ENCODE data around the gene DYNLRB1. TPM values are rescaled to one million over a fixed set of nuclear protein-coding genes. Genes with fewer than 3 reads are reported as not detected.
A peak's percentile ranks its signal among the peaks of the same experiment; 100 is the strongest.

The DYNLRB1 gene
- total and polyA plus RNA-seq, 2 of the 13 experiments (the other 11 are each of a cell fraction or from before 2014, with no cell fraction given): 140 to 244 TPM

- TF ChIP-seq MAFK (conservative IDR thresholded peaks at IDR 0.05 in 1 of 2, IDR thresholded peaks at IDR 0.05 in 1 of 2; ENCODE audit: low read length in 2 of 2) (peak; percentile 58 to 59; a peak in 3 of 4 replicates), ARNT2 (CRISPR knock-in tag; IDR thresholded peaks at IDR 0.05; ENCODE audit: low read depth) (no peak), ZBTB8A (CRISPR knock-in tag; IDR thresholded peaks at IDR 0.05; ENCODE audit: borderline replicate concordance, low read depth) (no peak), MLLT10 (CRISPR knock-in tag; IDR thresholded peaks at IDR 0.05) (no peak), MAFF (IDR thresholded peaks at IDR 0.05; ENCODE audit: low read depth, low read length) (peak; percentile 24; the same call in 1 of the 2 replicates)
- Histone ChIP-seq H3K27me3 (ENCODE audit: control insufficient read depth in 1 of 2, insufficient read depth in 2 of 2, low read length in 2 of 2) (no peaks in the 10 kb centered on the region), H3K9me3 (ENCODE audit: low read length) (no peaks in the 10 kb centered on the region), H3K27ac (ENCODE audit: extremely low read length, insufficient read depth, low read length) (no peak overlapping the region), H4K20me1 (ENCODE audit: insufficient read depth, low read length) (no peaks in the 10 kb centered on the region; the same call in 1 of the 2 replicates), H3K79me2 (ENCODE audit: insufficient read depth, low read length) (no peaks in the 10 kb centered on the region), H2AFZ (ENCODE audit: low read length) (no peak overlapping the region), H3K4me3 (replicated peaks in 1 of 3; ENCODE audit: insufficient read depth in 1 of 3, low read depth in 2 of 3, low read length in 3 of 3) (no peak overlapping the region), H3K4me2 (ENCODE audit: low read depth, low read length) (no peak overlapping the region), H3K9ac (ENCODE audit: insufficient read depth, low read depth, low read length) (no peak overlapping the region), H3K36me3 (replicated peaks in 1 of 2; ENCODE audit: control insufficient read depth in 1 of 2, insufficient read depth in 2 of 2, low read length in 2 of 2) (peaks cover 30 to 86% of the 10 kb centered on the region in 2 experiments), H3K4me1 (ENCODE audit: insufficient read depth, low read length) (0 out of 2 replicates have a peak, but pooled peaks cover 9% of the 10 kb centered on the region)
- ChIA-PET CTCF (ENCODE audit: low intra/inter-chr PET ratio, low total read pairs) (no interaction called here), POLR2A (interaction anchor here (1.4 kb wide), 1 partner anchor 31 kb away, joined by 5 read pairs; the partner anchor contains the start of gene DYNLRB1)
- whole genome bisulfite sequencing (ENCODE audit: low lambda C conversion rate): 92% methylated on average over 4 of the region's 4 CpGs
- in situ Hi-C loops (cut with HindIII; ENCODE audit: extremely low pct_ligation_motif_present, low pct_unique_long_range_greater_than_20kb) (no loop called here), intact Hi-C loops (cut with micrococcal nuclease; ENCODE audit: unreplicated experiment) (no loop called here)
- BruUV-seq (replicated peaks): no TSS peak
- ATAC-seq: no peak
- no peak for FAIRE-seq
- no peak for DNase-seq (ENCODE audit: low spot score)
Observed at GRCh38 chr20:34485068-34485634, 31.1 kb upstream of the DYNLRB1 start.

DNA sequence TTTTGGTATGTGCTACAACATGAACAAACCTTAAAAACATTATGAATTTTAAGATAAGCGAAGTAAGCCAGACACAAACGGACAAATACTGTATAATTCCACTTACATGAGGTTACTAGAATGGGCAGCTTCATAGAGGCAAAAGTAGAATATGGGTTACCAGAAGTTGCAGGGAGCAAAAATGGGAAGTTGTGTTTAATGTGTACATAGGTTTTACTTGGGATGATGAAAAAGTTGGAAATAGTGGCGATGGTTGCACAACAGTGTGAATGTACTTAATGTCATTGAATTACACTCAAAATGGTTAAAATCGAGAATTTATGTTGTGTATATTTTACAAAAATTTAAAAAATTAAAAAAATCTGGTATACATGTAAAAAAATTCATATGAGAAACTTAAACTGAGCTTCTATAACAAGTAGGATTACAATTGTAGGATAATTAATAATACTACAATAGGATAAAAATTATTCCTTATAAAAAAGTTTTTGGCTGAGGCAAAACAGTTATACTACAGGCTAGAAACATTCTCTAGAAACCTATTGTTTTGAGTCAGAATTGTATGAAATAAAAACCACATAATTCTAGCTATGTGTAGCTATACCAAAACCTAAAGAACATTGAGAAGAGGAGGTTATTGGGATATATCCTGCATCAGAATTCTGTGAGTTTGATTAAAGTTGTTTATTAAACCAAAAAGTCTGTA lies 24.8 kb upstream of the DYNLRB1 start:
- POLR2A ChIA-PET: interaction anchor here (0.6 to 1.6 kb wide), 2 partner anchors 19 to 25 kb away, joined by 3 to 4 read pairs; partner anchors contain the start of gene DYNLRB1
- no peaks in the 10 kb centered on the region; the same call in 1 of the 2 replicates for H4K20me1 ChIP-seq (ENCODE audit: insufficient read depth, low read length)
- 97% methylated on average over 4 of the region's 4 CpGs for WGBS (ENCODE audit: low lambda C conversion rate)

More for the DNA sequence above, 24.8 kb upstream of the DYNLRB1 start:
- in situ Hi-C loops (cut with HindIII; ENCODE audit: extremely low pct_ligation_motif_present, low pct_unique_long_range_greater_than_20kb) (no loop called here), intact Hi-C loops (cut with micrococcal nuclease; ENCODE audit: unreplicated experiment) (no loop called here)
- FAIRE-seq (no peak), DNase-seq (ENCODE audit: low spot score) (no peak), ATAC-seq (no peak)
- H3K27me3 ChIP-seq (ENCODE audit: control insufficient read depth in 1 of 2, insufficient read depth in 2 of 2, low read length in 2 of 2): no peaks in the 10 kb centered on the region
- H3K27ac ChIP-seq (ENCODE audit: extremely low read length, insufficient read depth, low read length): no peak overlapping the region
- H3K36me3 ChIP-seq (replicated peaks in 1 of 2; ENCODE audit: control insufficient read depth in 1 of 2, insufficient read depth in 2 of 2, low read length in 2 of 2): peaks cover 20 to 81% of the 10 kb centered on the region in 2 experiments
- no TSS peak for BruUV-seq (replicated peaks)
- H3K4me2 ChIP-seq (ENCODE audit: low read depth, low read length): no peak overlapping the region
- H2AFZ ChIP-seq (ENCODE audit: low read length): no peak overlapping the region
- CTCF ChIA-PET (ENCODE audit: low intra/inter-chr PET ratio, low total read pairs): no interaction called here
- no peak overlapping the region for H3K9ac ChIP-seq (ENCODE audit: insufficient read depth, low read depth, low read length)
- no peak overlapping the region for H3K4me3 ChIP-seq (replicated peaks in 1 of 3; ENCODE audit: insufficient read depth in 1 of 3, low read depth in 2 of 3, low read length in 3 of 3)
- peaks cover 13% of the 10 kb centered on the region for H3K4me1 ChIP-seq (ENCODE audit: insufficient read depth, low read length)
- H3K9me3 ChIP-seq (ENCODE audit: low read length): no peaks in the 10 kb centered on the region
- no peaks in the 10 kb centered on the region for H3K79me2 ChIP-seq (ENCODE audit: insufficient read depth, low read length)
- no peak for TF ChIP-seq NFKBIZ (CRISPR knock-in tag; IDR thresholded peaks at IDR 0.05)
- TF ChIP-seq ELF1 (CRISPR knock-in tag; IDR thresholded peaks at IDR 0.05): no peak
- peak; percentile 59; the same call in 1 of the 2 replicates for TF ChIP-seq CEBPB (IDR thresholded peaks at IDR 0.05; ENCODE audit: borderline replicate concordance, low read depth, low read length)
- peak; percentile 12 for TF ChIP-seq HNRNPK (IDR thresholded peaks at IDR 0.05; ENCODE audit: low read depth, low read length, poor library complexity, severe bottlenecking)
- no peak for TF ChIP-seq RERE (CRISPR knock-in tag; IDR thresholded peaks at IDR 0.05; ENCODE audit: low read depth)

All from HepG2 (cell line).